Muscle of back (tissue), 11 donors: ENCODE data around the gene SIRT7. TPM values are rescaled to one million over a fixed set of nuclear protein-coding genes. Genes with fewer than 3 reads are reported as not detected.
A peak's percentile ranks its signal among the peaks of the same experiment; 100 is the strongest.

Source experiments
- DNase-seq, 3 donors: peaks; one replicate each; pipeline versions ENCODE4 v3.0.0 to v3.0.0-alpha.2; 2013
- polyA plus RNA-seq, 10 donors: library from polyadenylated mRNA; unstranded; fragments of 120-200 nt; gene quantifications; one replicate each; pipeline ENCODE4 v1.2.1, GENCODE V29; 2013; ENCODE audit not compliant: insufficient read length in 10 of 10

The SIRT7 gene
- polyA plus RNA-seq, 10 donors = 5.3 to 9.4 (median 6.9) TPM

- no peak for DNase-seq
These were observed 15.3 kb upstream of the SIRT7 start for GRCh38 chr17:81933178-81933699.

- DNase-seq = no peak
These were observed 14.5 kb upstream of the SIRT7 start for GRCh38 chr17:81932333-81932983.

DNA sequence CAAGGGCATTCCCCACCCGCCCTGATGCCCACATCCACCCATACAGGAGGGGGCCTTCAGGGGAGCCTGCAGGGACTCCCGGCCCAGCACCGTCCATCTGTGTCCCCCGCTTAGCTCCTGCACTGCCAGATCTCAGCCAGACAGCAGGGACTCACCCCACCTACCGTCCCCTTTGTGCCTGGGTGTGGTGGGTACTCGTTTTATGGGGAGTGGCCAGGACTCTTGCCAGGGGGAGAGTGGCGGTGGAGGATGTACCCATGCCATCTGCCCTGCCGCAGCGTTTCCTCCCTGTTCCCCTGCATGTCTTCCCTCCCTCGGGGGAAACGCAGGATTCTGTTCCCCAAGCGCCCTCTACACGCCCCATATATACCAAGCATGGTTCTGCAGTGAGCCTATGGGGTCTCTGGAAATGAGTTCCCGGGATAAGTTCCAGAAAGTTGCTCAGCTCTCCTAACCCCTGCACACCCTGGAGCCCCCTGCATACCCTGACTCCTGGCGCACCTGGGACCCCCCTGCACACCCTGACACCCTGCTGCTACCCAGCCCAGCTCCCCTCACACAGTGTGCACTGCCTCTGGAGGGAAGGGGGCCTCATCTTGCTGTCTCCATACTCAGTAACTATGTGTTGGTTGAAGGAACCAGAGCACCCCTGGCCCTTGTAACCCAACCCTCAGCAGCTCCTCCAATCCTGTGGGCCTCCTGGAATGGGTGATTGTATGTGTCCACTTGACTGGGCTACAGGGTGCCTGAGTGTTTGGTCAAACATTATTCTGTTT is 13.8 kb upstream of the SIRT7 start:
- DNase-seq = no peak

GRCh38 chr17:81931189-81931556 is 13.2 kb upstream of the SIRT7 start:
- no peak for DNase-seq

DNA sequence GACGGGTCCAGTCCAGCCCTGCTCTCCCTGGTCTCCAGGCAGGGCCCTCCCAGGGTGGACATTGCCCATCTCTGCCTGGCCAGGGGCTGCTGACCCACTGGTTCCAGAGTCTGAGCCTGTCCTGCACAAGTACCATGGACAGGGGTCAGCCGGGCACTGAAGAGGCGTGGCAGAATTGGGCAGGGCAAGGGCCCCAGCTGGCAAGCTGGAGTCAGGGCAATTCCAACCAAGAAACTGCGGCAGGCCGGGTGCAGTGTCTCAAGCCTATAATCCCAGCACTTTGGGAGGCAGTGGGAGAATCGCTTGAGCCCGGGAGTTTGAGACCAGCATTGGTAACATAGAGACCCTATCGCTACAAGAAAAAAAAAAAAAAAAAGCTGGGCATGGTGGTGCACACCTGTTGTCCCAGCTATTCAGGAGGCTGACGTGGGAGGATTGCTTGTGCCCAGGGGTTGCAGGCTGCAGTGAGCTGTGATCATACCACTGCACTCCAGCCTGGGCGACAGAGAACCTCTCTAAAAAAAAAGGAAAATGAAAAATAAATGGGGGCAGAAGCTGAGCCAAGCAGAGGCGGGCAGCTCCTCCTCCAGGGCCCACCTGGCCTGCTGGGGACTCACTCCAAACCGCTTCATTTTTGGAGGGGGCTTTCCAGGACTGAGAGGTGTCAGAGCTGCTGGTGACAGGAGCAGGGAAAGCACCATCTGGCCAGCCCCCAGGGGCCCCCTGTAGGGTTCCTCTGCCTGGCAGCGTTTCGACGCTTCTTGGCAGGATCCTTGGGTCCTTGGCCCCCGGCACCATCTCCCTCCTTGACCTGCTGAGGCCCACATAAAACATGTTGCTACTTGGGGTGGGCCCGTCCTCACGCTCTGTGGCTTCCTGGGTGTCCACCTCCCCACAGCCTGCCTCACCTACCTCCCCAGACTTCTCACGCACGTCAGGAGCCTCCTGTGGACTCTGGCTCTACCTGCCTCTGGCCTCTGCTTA is 12.5 kb upstream of the SIRT7 start:
- no peak for DNase-seq

DNA sequence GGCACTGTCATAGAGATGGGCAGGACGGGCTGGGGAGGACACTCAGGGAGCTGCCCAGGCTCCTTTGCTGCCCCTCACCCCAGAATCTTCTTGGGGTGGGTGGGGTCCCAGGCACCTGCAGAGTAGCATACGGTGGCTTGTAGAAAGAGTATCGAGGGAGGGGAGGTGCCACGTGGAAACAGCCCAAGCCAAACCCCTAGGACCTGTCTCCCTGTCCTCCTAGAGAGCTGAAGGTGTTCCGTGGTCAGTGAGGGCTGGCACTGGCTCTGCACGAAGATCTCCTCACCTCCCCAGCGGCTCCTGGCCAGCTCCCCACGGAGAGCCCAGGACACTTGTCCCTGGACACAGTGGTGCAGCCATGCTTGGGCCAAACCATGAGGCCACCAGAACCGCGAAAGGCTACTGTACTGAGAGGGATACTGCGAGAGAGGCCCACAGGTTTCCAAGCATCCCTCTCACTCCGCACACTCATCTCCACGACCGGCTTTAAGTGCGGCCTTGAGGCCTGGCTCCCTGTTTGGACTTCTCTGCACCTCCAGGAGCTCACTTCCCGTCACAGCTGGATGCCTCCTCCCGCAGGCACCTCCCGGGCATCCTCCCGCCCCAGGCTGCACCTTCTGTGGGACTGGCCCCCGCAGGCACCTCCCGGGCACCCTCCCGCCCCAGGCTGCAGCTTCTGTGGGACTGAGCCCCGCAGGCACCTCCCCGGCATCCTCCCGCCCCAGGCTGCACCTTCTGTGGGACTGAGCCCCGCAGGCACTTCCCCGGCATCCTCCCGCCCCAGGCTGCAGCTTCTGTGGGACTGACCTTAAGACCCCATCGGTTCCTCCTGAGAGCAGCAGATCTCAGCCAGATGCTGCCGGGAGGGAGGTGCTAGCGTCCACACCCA is 11.5 kb upstream of the SIRT7 start:
- DNase-seq = no peak

DNA sequence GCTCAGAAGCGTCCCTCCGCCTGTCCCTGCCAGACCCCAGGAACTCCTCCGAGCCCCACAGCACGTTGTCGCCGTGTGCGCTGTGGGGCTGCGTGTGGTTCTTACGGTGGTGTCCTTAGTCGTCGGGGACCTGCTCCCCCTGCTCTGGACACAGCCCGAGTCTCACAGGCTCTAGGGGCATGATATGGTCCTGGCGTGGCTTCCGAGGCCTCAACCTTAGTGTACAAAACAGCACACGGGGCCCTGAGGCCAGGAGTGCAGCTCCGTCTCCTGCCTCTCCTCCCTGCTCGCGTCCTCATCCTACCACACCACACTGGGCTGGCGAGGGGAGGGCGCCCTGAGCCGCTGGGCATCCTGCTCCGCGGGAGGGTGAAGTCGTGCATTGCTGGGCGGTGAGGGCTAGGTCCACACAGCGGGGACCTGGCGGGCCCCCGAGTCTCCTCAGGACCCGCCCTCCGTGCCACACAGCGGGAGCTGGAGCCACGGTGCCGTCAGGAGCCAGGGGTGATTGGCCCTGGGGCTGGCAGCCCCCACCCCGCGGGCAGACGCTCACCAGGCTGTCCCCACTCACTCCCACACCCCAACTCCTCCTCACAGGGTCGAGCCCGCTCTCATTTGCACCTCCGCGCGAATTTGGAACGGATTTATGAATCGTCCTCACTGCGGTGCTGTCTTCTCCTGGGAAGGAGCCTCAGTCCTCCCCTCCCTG is 10.7 kb upstream of the SIRT7 start:
- no peak for DNase-seq

- DNase-seq = peak; percentile 96 to 99 (median 98)
These were observed 9.9 kb upstream of the SIRT7 start, which contains the start of gene MAFG for GRCh38 chr17:81927653-81928543. TSS of gene MAFG (minus strand) at chr17:81927735. CDS start at chr17:81923185, 4,550 bp downstream.

DNA sequence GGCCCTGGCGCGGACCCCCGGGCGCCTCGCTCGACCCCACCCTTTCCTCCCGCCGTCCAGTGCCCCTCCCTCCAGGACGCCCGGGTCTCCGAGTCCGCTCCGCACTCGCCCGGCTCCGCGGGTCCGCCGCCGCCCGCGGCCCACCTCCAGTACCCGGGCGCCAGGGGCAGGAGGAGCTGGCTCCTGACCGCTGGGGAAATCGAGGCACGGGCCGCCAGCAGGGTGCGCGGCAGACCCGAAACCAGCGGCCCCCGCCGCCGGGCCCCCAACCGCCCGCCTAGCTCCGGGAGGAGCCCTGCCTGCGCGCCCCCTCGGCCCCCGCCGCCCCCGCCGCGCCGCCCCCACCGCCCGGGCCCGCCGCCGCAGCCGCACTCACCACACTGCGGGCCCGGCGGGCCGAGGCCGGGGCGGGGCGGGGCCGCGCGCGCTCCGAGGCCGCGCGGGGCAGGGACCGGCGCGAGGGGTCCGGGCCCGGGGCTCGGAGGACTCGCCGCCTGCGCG is 9.2 kb upstream of the SIRT7 start:
- no peak for DNase-seq

DNA sequence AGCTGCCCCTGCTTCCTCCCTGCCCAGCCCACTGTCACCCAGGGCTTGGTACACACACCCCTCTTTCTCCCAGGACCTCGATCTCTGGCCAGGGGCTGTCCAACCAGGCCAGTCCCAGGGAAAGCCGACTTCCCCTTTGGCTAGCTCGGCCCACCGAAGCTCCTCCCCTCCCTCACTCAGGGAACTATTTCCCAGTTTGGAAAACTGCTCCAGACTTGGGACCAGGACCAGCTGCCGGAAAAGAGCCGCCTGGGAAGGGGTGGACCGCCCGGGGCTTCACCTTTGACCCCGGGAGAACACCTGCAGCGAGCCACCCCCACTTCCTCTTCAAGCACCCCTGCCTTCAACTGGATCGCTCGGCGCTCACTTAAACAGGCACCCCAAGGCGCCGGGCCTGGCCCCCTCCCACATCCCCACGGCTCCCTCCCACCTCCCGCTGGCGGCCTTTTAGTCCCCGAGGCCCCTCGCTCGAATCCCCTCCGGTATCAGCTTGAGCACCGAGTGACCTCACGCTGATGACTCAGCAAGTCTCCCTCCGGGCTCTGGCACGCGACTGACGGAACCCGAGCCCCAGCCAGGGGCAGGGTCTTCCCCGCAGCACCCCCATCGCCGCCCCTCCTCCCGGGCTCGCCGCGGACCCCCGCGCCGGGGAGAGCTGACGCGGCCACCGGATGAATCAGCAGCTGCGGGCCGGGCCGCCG is 8.6 kb upstream of the SIRT7 start:
- peak; percentile 55 to 85 (median 74) for DNase-seq

DNA sequence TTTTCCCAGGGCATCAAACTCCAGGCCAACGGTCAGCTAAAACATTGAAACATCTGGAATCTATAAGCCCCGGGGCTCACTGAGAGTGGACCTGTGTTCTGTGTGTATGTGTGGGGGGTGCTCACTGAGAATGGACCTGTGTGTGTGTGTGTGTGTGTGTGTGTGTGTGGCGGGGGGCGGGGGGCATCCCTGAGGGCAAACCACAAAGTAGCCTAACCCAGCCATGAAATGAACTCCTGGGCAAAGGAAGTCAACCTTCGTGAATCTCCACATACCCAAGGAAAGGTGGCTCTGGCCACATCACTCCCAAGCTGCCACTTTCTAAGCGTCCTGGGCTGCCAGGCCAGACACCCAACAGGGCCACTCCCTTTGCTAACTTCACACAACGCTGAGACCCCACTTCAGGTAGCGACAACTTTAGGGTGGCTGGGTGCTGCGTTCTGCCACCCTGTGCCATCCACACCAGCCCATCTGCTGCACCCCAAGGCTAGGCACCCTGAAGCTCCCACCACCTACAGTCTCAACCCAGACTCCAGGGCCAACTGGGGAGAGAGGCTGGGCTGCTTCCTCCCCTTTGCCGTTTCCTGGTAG is 8.0 kb upstream of the SIRT7 start:
- DNase-seq = no peak

- DNase-seq = no peak
These were observed 6.9 kb upstream of the SIRT7 start for GRCh38 chr17:81924557-81925532.

- DNase-seq = peak; percentile 63 to 70 (median 65)
These were observed 5.6 kb upstream of the SIRT7 start for GRCh38 chr17:81923302-81924260.

- no peak for DNase-seq
These were observed 4.8 kb upstream of the SIRT7 start for GRCh38 chr17:81922566-81923301.
